Stimulated activated CD4-positive, alpha-beta T cell treated with anti-CD3 and anti-CD28 coated beads, Interleukin-2, amount 100 ng/mL, for 4 hours (primary cell): Measurements from ENCODE around the gene ZNF568.

ENCODE experiments used
- DNase-seq: peaks from one replicate; pipeline ENCODE4 v3.0.0-alpha.2; 2020; ENCODE audit warnings: low read depth

Gene ZNF568

GRCh38 chr19:36999313-36999712 lies 83.2 kb downstream of the ZNF568 start:
- DNase-seq: no peak

- peak; percentile 16 for DNase-seq
Measured at GRCh38 chr19:37007587-37008220, 91.6 kb downstream of the ZNF568 start.

- DNase-seq: no peak
Measured at GRCh38 chr19:37009871-37010270, 93.7 kb downstream of the ZNF568 start.

- no peak for DNase-seq
Measured at GRCh38 chr19:37012093-37012745, 96.1 kb downstream of the ZNF568 start.

- no peak for DNase-seq
Measured at GRCh38 chr19:37014456-37014855, 98.3 kb downstream of the ZNF568 start.

GRCh38 chr19:37045140-37045539 lies 129.0 kb downstream of the ZNF568 start:
- DNase-seq: no peak
